ENCODE measurements around the gene SHISA9. TPM values are rescaled to one million over a fixed set of nuclear protein-coding genes. Genes with fewer than 3 reads are reported as not detected.

Gene SHISA9
- total RNA-seq, 5 donors from 2014 or later (not counting 1 experiment from before 2014, with no cell fraction given), result 0.06 TPM; not detected in 4

GRCh38 chr16:12878973-12879372 is 22.4 kb upstream of the SHISA9 start:
- H3K9me3 Mint-ChIP-seq, result peaks cover 0 to 9% (median 0%) of the 10 kb centered on the region in 3 donors
- H3K36me3 Mint-ChIP-seq, result no peaks in the 10 kb centered on the region
- Histone ChIP-seq H3K36me3 (ENCODE audit: control insufficient read depth in 2 of 2, extremely low read depth in 1 of 2, insufficient read depth in 1 of 2, low read length in 1 of 2) (no peaks in the 10 kb centered on the region), H3K9me3 (no peaks in the 10 kb centered on the region), H3K27ac (ENCODE audit: low read length) (no peak overlapping the region), H3K4me3 (ENCODE audit: control insufficient read depth in 1 of 2, extremely low read depth in 1 of 2, low read length in 1 of 2) (no peak overlapping the region), H3K27me3 (replicated peaks in 1 of 2; ENCODE audit: control insufficient read depth in 2 of 2, extremely low read depth in 1 of 2, insufficient read depth in 2 of 2, low read length in 1 of 2) (peaks cover 2 to 7% of the 10 kb centered on the region in 2 experiments), H3K4me1 (ENCODE audit: control insufficient read depth in 1 of 2, extremely low read depth in 1 of 2, insufficient read depth in 2 of 2, low read length in 2 of 2) (no peaks in the 10 kb centered on the region)
- peaks cover 8 to 13% of the 10 kb centered on the region in 2 donors for H3K27me3 Mint-ChIP-seq
- no peak overlapping the region for H3K27ac Mint-ChIP-seq
- H3K4me1 Mint-ChIP-seq, result no peaks in the 10 kb centered on the region
- ChIA-PET POLR2A (no interaction called here), CTCF (no interaction called here)
- no peak overlapping the region for H3K4me3 Mint-ChIP-seq
- ATAC-seq (replicated peaks in 1 of 4), result no peak
- WGBS (ENCODE audit: insufficient coverage), result 17% methylated on average over 1 of the region's 4 CpGs
- DNase-seq, result no peak

- H3K9me3 ChIP-seq, result no peaks in the 10 kb centered on the region
- no CpG with 5 or more reads among the region's 2 CpGs for WGBS (ENCODE audit: insufficient coverage)
- ATAC-seq (replicated peaks in 1 of 4) (no peak), DNase-seq (no peak)
- H3K36me3 ChIP-seq (ENCODE audit: control insufficient read depth in 2 of 2, extremely low read depth in 1 of 2, insufficient read depth in 1 of 2, low read length in 1 of 2), result no peaks in the 10 kb centered on the region
- peaks cover 0 to 14% (median 3%) of the 10 kb centered on the region in 3 donors for H3K9me3 Mint-ChIP-seq
- H3K27ac ChIP-seq (ENCODE audit: low read length), result no peak overlapping the region
- H3K27me3 ChIP-seq (replicated peaks in 1 of 2; ENCODE audit: control insufficient read depth in 2 of 2, extremely low read depth in 1 of 2, insufficient read depth in 2 of 2, low read length in 1 of 2), result peaks cover 0 to 7% of the 10 kb centered on the region in 2 experiments
- H3K27ac Mint-ChIP-seq, result no peak overlapping the region
- H3K36me3 Mint-ChIP-seq, result no peaks in the 10 kb centered on the region
- ChIA-PET CTCF (no interaction called here), POLR2A (no interaction called here)
- H3K4me1 ChIP-seq (ENCODE audit: control insufficient read depth in 1 of 2, extremely low read depth in 1 of 2, insufficient read depth in 2 of 2, low read length in 2 of 2), result no peaks in the 10 kb centered on the region
- peaks cover 8 to 13% of the 10 kb centered on the region in 2 donors for H3K27me3 Mint-ChIP-seq
- no peaks in the 10 kb centered on the region for H3K4me1 Mint-ChIP-seq
- no peak overlapping the region for H3K4me3 Mint-ChIP-seq
- H3K4me3 ChIP-seq (ENCODE audit: control insufficient read depth in 1 of 2, extremely low read depth in 1 of 2, low read length in 1 of 2), result no peak overlapping the region
Measured at GRCh38 chr16:12879812-12880211, 21.6 kb upstream of the SHISA9 start.

DNA sequence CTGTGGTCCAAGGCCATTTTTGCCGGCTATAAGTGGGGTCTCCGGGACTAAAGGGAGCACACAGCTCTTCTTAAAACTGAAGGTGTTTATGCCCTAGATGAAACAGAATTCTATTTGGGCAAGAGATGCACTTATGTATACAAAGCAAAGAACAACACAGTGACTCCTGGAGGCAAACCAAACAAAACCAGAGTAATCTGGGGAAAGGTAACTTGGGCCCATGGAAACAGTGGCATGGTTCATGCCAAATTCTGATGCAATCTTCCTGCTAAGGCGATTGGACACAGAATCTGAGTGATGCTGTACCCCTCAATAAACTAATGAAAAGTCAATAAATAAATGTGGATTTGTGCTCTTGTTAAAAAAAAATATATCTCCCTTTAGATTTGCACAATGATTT is 20.2 kb upstream of the SHISA9 start:
- H3K4me1 Mint-ChIP-seq, result no peaks in the 10 kb centered on the region
- H3K36me3 Mint-ChIP-seq, result no peaks in the 10 kb centered on the region
- H3K36me3 ChIP-seq (ENCODE audit: control insufficient read depth in 2 of 2, extremely low read depth in 1 of 2, insufficient read depth in 1 of 2, low read length in 1 of 2), result no peaks in the 10 kb centered on the region
- ATAC-seq (replicated peaks in 1 of 4), result no peak
- H3K4me1 ChIP-seq (ENCODE audit: control insufficient read depth in 1 of 2, extremely low read depth in 1 of 2, insufficient read depth in 2 of 2, low read length in 2 of 2), result no peaks in the 10 kb centered on the region
- no peak overlapping the region for H3K27ac Mint-ChIP-seq
- no peaks in the 10 kb centered on the region for H3K9me3 ChIP-seq
- DNase-seq, result no peak
- WGBS (ENCODE audit: insufficient coverage), result 83% methylated on average over 1 of the region's 3 CpGs
- ChIA-PET POLR2A (no interaction called here), CTCF (no interaction called here)
- H3K4me3 ChIP-seq (ENCODE audit: control insufficient read depth in 1 of 2, extremely low read depth in 1 of 2, low read length in 1 of 2), result no peak overlapping the region
- H3K27ac ChIP-seq (ENCODE audit: low read length), result no peak overlapping the region
- H3K9me3 Mint-ChIP-seq, result peaks cover 0 to 14% (median 3%) of the 10 kb centered on the region in 3 donors
- H3K4me3 Mint-ChIP-seq, result no peak overlapping the region
- peaks cover 6 to 17% of the 10 kb centered on the region in 2 donors for H3K27me3 Mint-ChIP-seq
- H3K27me3 ChIP-seq (replicated peaks in 1 of 2; ENCODE audit: control insufficient read depth in 2 of 2, extremely low read depth in 1 of 2, insufficient read depth in 2 of 2, low read length in 1 of 2), result peaks cover 0 to 7% of the 10 kb centered on the region in 2 experiments

- no peaks in the 10 kb centered on the region for H3K9me3 ChIP-seq
- Mint-ChIP-seq H3K4me3 (no peak overlapping the region), H3K4me1 (no peaks in the 10 kb centered on the region), H3K9me3 (peaks cover 0 to 14% (median 3%) of the 10 kb centered on the region in 3 donors), H3K27ac (no peak overlapping the region), H3K27me3 (peaks cover 6 to 17% of the 10 kb centered on the region in 2 donors), H3K36me3 (no peaks in the 10 kb centered on the region)
- POLR2A ChIA-PET, result no interaction called here
- H3K4me1 ChIP-seq (ENCODE audit: control insufficient read depth in 1 of 2, extremely low read depth in 1 of 2, insufficient read depth in 2 of 2, low read length in 2 of 2), result no peaks in the 10 kb centered on the region
- H3K4me3 ChIP-seq (ENCODE audit: control insufficient read depth in 1 of 2, extremely low read depth in 1 of 2, low read length in 1 of 2), result no peak overlapping the region
- no peak for ATAC-seq (replicated peaks in 1 of 4)
- whole genome bisulfite sequencing (ENCODE audit: insufficient coverage), result no CpG with 5 or more reads among the region's 1 CpG
- no peaks in the 10 kb centered on the region for H3K36me3 ChIP-seq (ENCODE audit: control insufficient read depth in 2 of 2, extremely low read depth in 1 of 2, insufficient read depth in 1 of 2, low read length in 1 of 2)
- H3K27me3 ChIP-seq (replicated peaks in 1 of 2; ENCODE audit: control insufficient read depth in 2 of 2, extremely low read depth in 1 of 2, insufficient read depth in 2 of 2, low read length in 1 of 2), result peaks cover 0 to 7% of the 10 kb centered on the region in 2 experiments
- DNase-seq, result no peak
- H3K27ac ChIP-seq (ENCODE audit: low read length), result no peak overlapping the region
- CTCF ChIA-PET, result no interaction called here
Measured at GRCh38 chr16:12881740-12882139, 19.7 kb upstream of the SHISA9 start.

DNA sequence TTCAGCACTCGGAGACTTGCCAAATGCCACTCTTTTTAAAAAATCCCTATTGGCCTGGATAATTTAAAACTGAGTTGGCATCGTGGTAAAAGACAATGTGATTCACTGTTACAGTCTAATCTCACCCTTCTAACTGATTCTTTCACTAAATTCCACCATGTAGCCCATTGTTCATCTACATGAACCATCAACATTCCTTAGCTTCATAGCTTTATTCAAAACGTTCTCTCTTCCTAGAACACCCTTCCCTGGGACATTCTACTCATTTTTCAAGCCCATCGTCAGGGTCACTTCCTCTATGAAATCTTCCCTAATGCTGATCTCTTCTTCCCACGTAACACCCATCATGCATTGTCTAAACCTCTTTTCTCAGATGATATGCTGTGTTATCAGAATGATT is 15.7 kb upstream of the SHISA9 start:
- CTCF ChIA-PET, result no interaction called here

DNA sequence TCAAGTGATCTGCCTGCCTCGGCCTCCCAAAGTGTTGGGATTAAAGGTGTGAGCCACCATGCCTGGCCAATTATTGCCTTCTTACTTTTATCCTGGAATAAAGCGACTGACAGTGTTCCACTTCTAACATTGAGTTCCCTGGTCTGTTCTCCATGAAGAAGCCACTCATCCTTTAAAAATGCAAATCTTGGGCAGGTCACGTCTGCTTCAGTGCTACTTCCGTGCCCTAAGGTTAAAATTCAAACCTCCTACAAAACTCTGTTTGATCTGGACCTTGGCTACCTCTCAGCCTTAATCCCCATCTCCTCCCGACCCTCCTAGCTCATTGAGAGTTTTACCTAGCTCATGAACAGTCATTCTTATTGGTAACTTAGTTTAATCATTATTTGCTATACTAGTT is 9.6 kb upstream of the SHISA9 start:
- H3K27ac ChIP-seq (ENCODE audit: low read length), result no peak overlapping the region
- POLR2A ChIA-PET, result no interaction called here
- H3K27ac Mint-ChIP-seq, result no peak overlapping the region
- H3K4me3 ChIP-seq (ENCODE audit: control insufficient read depth in 1 of 2, extremely low read depth in 1 of 2, low read length in 1 of 2), result no peak overlapping the region
- H3K27me3 Mint-ChIP-seq, result peaks cover 18 to 36% of the 10 kb centered on the region in 2 donors
- WGBS (ENCODE audit: insufficient coverage), result 86% methylated on average over 3 of the region's 5 CpGs
- CTCF ChIA-PET, result no interaction called here
- H3K4me1 ChIP-seq (ENCODE audit: control insufficient read depth in 1 of 2, extremely low read depth in 1 of 2, insufficient read depth in 2 of 2, low read length in 2 of 2), result no peaks in the 10 kb centered on the region
- H3K4me3 Mint-ChIP-seq, result no peak overlapping the region
- H3K4me1 Mint-ChIP-seq, result no peaks in the 10 kb centered on the region
- ATAC-seq (replicated peaks in 1 of 4), result no peak
- H3K9me3 Mint-ChIP-seq, result peaks cover 0 to 2% (median 0%) of the 10 kb centered on the region in 3 donors
- DNase-seq, result no peak
- H3K36me3 Mint-ChIP-seq, result no peaks in the 10 kb centered on the region
- H3K36me3 ChIP-seq (ENCODE audit: control insufficient read depth in 2 of 2, extremely low read depth in 1 of 2, insufficient read depth in 1 of 2, low read length in 1 of 2), result no peaks in the 10 kb centered on the region
- H3K9me3 ChIP-seq, result no peaks in the 10 kb centered on the region
- peaks cover 0 to 9% of the 10 kb centered on the region in 2 experiments for H3K27me3 ChIP-seq (replicated peaks in 1 of 2; ENCODE audit: control insufficient read depth in 2 of 2, extremely low read depth in 1 of 2, insufficient read depth in 2 of 2, low read length in 1 of 2)

More for the DNA sequence above, 15.7 kb upstream of the SHISA9 start:
- no peaks in the 10 kb centered on the region for H3K4me1 ChIP-seq (ENCODE audit: control insufficient read depth in 1 of 2, extremely low read depth in 1 of 2, insufficient read depth in 2 of 2, low read length in 2 of 2)
- 47% methylated on average over 3 of the region's 5 CpGs for WGBS (ENCODE audit: insufficient coverage)
- Mint-ChIP-seq H3K27me3 (peaks cover 12 to 17% of the 10 kb centered on the region in 2 donors), H3K36me3 (no peaks in the 10 kb centered on the region), H3K9me3 (peaks cover 0 to 10% (median 3%) of the 10 kb centered on the region in 3 donors), H3K4me3 (no peak overlapping the region), H3K4me1 (no peaks in the 10 kb centered on the region), H3K27ac (no peak overlapping the region)
- DNase-seq, result no peak
- peaks cover 0 to 7% of the 10 kb centered on the region in 2 experiments for H3K27me3 ChIP-seq (replicated peaks in 1 of 2; ENCODE audit: control insufficient read depth in 2 of 2, extremely low read depth in 1 of 2, insufficient read depth in 2 of 2, low read length in 1 of 2)
- no peak overlapping the region for H3K27ac ChIP-seq (ENCODE audit: low read length)
- H3K4me3 ChIP-seq (ENCODE audit: control insufficient read depth in 1 of 2, extremely low read depth in 1 of 2, low read length in 1 of 2), result no peak overlapping the region
- no peaks in the 10 kb centered on the region for H3K9me3 ChIP-seq
- POLR2A ChIA-PET, result no interaction called here
- ATAC-seq (replicated peaks in 1 of 4), result no peak
- no peaks in the 10 kb centered on the region for H3K36me3 ChIP-seq (ENCODE audit: control insufficient read depth in 2 of 2, extremely low read depth in 1 of 2, insufficient read depth in 1 of 2, low read length in 1 of 2)
